Vagina (tissue), 2 donors: ENCODE measurements around the gene PATJ. TPM values are rescaled to one million over a fixed set of nuclear protein-coding genes. Genes with fewer than 3 reads are reported as not detected.
"Not testable (repeated sequence)": the region's sequence is repeated elsewhere in the genome, so short reads cannot be mapped to it uniquely, and the experiment has no call there.

Experiments
- DNase-seq, 2 donors: peaks; one replicate each; pipeline ENCODE4 v3.0.0-alpha.2; 2017; ENCODE audit errors: extremely low spot score in 2 of 2
- H3K27ac ChIP-seq: fragments of 200-600 bp; sonication (generic); one replicate; pipeline ENCODE4 v1.5.1; 2019
- H3K27me3 ChIP-seq: fragments of 200-600 bp; sonication (generic); one replicate; pipeline ENCODE4 v1.5.1; 2019
- H3K36me3 ChIP-seq, 2 donors: fragments of 200-600 bp; sonication (generic); one replicate each; pipeline ENCODE4 v1.5.1; 2017 to 2019
- H3K4me1 ChIP-seq: fragments of 200-600 bp; sonication (generic); one replicate; pipeline ENCODE4 v1.5.1; 2019
- H3K4me3 ChIP-seq, 2 donors: fragments of 200-600 bp; sonication (generic); 1 replicate in 1 of 2; 2 replicates in 1 of 2; pipeline ENCODE4 v1.5.1; 2016 to 2019
- H3K9me3 ChIP-seq: fragments of 200-600 bp; sonication (generic); one replicate; pipeline ENCODE4 v1.5.1; 2019
- POLR2A ChIP-seq, 2 donors: fragments of 450-650 bp; IDR thresholded peaks; one replicate each; pipeline ENCODE4 v1.6.1; 2017; ENCODE audit warnings: antibody characterized with exemption in 2 of 2, mild to moderate bottlenecking in 2 of 2, moderate library complexity in 2 of 2
- POLR2AphosphoS5 ChIP-seq, 2 donors: sonication (generic); formaldehyde crosslinking; IDR thresholded peaks; one replicate each; pipeline ENCODE4 v1.9.0; 2017; ENCODE audit warnings: antibody characterized with exemption in 2 of 2, mild to moderate bottlenecking in 2 of 2, low read depth in 1 of 2; ENCODE audit not compliant: insufficient read depth in 1 of 2
- intact Hi-C: fragments of 100-400 bp; cut with DNase I; formaldehyde crosslinking; loops from one replicate; pipeline ENCODE4 v1.15.1; 2023
- total RNA-seq: library from RNA; depleted of rRNA; stranded (reverse); fragments of >200 nt; gene quantifications from one replicate; pipeline ENCODE4 v1.2.3, GENCODE V29; 2016
- TF ChIP-seq, protein P1 (sequence below), 3 experiments: fragments of 450-650 bp in 2 of 3; fragments of 200-600 bp in 1 of 3; sonication (generic) in 1 of 3; IDR thresholded peaks; one replicate each; pipeline ENCODE4 v1.5.1; 2017 to 2019; ENCODE audit warnings: antibody characterized with exemption in 3 of 3, mild to moderate bottlenecking in 2 of 3, moderate library complexity in 2 of 3

PATJ gene
- total RNA-seq, 1 donor from 2014 or later, result 83.2 TPM

DNA sequence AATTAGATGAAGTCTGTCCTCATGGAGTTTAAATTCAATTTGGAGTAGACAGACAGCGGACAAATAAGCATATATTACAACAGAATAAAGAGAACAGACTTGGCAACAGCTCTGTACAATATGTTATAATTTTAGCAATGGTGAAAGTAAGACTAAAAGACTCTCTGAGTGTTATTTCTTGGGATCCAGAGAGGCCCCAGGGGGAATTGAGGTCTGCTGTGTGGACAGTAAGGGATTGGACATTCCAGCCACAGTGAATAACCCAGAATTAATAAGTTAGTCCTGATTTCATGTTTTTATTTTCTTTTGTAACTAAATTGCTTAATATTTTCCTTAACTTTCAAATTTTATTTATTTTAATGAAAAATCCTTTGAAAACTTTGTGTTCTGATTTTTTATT lies 101.7 kb downstream of the PATJ start:
- no peaks in the 10 kb centered on the region for H3K9me3 ChIP-seq
- intact Hi-C loops, result no loop called here
- no peak overlapping the region for H3K27ac ChIP-seq
- no peaks in the 10 kb centered on the region for H3K4me1 ChIP-seq
- no peak for TF ChIP-seq POLR2A (IDR thresholded peaks at IDR 0.05)
- no peak for TF ChIP-seq POLR2AphosphoS5 (IDR thresholded peaks at IDR 0.05; ENCODE audit: insufficient read depth in 1 of 2, low read depth in 1 of 2)
- TF ChIP-seq, protein P1, sequence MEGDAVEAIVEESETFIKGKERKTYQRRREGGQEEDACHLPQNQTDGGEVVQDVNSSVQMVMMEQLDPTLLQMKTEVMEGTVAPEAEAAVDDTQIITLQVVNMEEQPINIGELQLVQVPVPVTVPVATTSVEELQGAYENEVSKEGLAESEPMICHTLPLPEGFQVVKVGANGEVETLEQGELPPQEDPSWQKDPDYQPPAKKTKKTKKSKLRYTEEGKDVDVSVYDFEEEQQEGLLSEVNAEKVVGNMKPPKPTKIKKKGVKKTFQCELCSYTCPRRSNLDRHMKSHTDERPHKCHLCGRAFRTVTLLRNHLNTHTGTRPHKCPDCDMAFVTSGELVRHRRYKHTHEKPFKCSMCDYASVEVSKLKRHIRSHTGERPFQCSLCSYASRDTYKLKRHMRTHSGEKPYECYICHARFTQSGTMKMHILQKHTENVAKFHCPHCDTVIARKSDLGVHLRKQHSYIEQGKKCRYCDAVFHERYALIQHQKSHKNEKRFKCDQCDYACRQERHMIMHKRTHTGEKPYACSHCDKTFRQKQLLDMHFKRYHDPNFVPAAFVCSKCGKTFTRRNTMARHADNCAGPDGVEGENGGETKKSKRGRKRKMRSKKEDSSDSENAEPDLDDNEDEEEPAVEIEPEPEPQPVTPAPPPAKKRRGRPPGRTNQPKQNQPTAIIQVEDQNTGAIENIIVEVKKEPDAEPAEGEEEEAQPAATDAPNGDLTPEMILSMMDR (IDR thresholded peaks at IDR 0.05), result no peak
- no peaks in the 10 kb centered on the region for H3K27me3 ChIP-seq
- no peak overlapping the region for H3K4me3 ChIP-seq
- DNase-seq, result no peak
- no peaks in the 10 kb centered on the region for H3K36me3 ChIP-seq

DNA sequence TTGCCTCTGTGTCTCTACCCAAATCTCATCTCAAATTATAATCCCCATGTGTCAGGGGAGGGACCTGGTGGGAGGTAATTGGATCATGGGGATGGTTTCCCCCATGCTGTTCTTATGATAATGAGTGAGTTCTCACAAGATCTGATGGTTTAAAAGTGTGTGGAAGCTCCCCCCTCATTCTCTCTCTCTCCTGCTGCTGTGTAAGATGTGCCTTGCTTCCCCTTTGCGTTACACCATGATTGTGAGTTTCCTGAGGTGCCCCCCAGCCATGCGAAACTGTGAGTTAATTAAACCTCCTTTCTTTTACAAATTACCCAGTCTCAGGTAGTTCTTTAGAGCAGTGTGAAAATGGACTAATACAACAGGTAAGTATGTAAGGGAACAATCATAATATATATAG lies 102.4 kb downstream of the PATJ start:
- H3K27ac ChIP-seq, intact Hi-C loops, H3K4me1 ChIP-seq, H3K9me3 ChIP-seq, H3K27me3 ChIP-seq, H3K36me3 ChIP-seq, DNase-seq, H3K4me3 ChIP-seq: not testable (repeated sequence)

DNA sequence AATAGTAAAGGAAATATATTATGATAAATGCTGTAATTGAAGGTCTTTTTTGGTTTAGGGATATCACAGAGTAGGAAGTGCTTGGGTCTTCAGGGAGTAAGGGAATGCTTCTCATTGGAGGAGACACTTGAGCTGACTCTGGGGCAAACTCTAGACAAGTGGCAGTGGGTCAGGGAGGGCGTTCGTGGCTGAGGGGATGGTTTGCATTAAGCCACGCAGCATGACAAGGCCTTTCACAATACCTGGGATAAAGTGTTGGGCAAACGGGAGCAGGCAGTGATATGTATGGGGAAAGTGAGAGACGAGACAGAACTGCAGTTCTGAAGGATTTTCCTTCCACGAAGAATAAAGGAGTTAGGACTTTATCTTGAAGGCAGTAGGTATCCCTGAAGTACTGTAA lies 109.0 kb downstream of the PATJ start:
- no peak for DNase-seq
- Histone ChIP-seq H3K9me3 (no peaks in the 10 kb centered on the region), H3K4me3 (no peak overlapping the region), H3K27me3 (no peaks in the 10 kb centered on the region), H3K27ac (no peak overlapping the region), H3K4me1 (no peaks in the 10 kb centered on the region), H3K36me3 (no peaks in the 10 kb centered on the region)
- TF ChIP-seq POLR2A (IDR thresholded peaks at IDR 0.05), result no peak
- TF ChIP-seq POLR2AphosphoS5 (IDR thresholded peaks at IDR 0.05; ENCODE audit: insufficient read depth in 1 of 2, low read depth in 1 of 2), result no peak
- intact Hi-C loops, result no loop called here

DNA sequence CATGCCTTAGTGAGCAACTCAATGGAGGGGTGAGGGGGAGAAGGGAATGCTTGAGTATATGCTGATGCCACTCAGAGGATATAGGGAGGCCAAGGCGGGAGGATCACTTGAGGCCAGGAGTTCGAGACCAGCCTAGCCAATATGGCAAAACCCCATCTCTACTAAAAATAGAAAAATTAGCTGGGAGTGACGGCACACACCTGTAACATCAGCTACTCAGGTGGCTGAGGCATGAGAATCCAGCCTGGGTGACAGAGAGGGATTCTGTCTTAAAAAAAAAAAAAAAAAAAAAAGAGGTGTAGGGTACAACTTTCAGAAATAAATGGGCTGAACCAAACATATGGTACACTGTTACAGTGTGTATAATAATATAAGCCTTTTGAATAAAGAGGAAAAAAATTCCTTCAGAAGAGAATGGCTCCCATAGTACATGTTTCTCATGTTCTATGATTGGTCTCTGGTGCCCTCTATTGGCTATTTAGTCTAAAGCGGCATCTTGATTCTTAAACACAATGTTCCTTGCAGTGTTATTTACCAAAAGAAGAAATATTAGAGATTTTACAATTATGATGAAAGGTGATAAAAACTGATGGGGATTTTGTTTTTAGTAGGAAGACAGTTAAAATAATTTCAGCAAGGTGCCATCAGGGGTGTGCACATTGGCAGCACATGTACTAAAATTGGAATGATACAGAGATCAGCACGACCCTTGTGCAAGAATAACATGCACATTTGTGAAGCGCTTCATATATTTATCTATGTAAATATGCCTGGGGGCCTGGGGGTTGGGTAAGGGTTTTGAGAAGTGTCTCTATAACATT lies 109.8 kb downstream of the PATJ start:
- intact Hi-C loops, result no loop called here
- H3K4me3 ChIP-seq, result no peak overlapping the region
- H3K27me3 ChIP-seq, result no peaks in the 10 kb centered on the region
- no peaks in the 10 kb centered on the region for H3K4me1 ChIP-seq
- DNase-seq, result no peak
- H3K36me3 ChIP-seq, result peaks cover 0 to 2% of the 10 kb centered on the region in 2 donors
- no peaks in the 10 kb centered on the region for H3K9me3 ChIP-seq
- TF ChIP-seq POLR2A (IDR thresholded peaks at IDR 0.05), result no peak
- TF ChIP-seq, protein P1 (IDR thresholded peaks at IDR 0.05), result peak; percentile 34 to 53 (median 49)
- H3K27ac ChIP-seq, result no peak overlapping the region

DNA sequence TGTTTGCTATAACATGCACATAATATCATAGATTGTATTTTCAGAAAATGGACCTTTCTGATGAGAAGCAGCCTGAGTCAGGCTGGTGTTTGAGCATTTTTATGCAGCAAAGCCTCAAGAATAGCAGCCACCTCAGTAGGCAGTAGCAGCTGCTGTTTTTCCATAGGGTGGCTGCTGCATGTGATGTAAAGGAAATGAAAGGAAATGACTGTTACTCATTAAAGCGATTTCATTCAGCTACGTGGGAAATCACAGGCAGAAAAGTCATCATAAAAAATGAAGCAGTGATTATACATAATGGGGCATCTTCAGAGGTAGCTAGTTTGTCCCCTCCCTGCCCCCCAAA lies 110.4 kb downstream of the PATJ start:
- intact Hi-C loops, result no loop called here
- peaks cover 0 to 5% of the 10 kb centered on the region in 2 donors for H3K36me3 ChIP-seq
- no peaks in the 10 kb centered on the region for H3K27me3 ChIP-seq
- DNase-seq, result no peak
- TF ChIP-seq POLR2A (IDR thresholded peaks at IDR 0.05), result no peak
- no peak for TF ChIP-seq POLR2AphosphoS5 (IDR thresholded peaks at IDR 0.05; ENCODE audit: insufficient read depth in 1 of 2, low read depth in 1 of 2)
- TF ChIP-seq, protein P1 (IDR thresholded peaks at IDR 0.05), result no peak
- H3K9me3 ChIP-seq, result no peaks in the 10 kb centered on the region
- no peaks in the 10 kb centered on the region for H3K4me1 ChIP-seq
- no peak overlapping the region for H3K27ac ChIP-seq
- no peak overlapping the region for H3K4me3 ChIP-seq

DNA sequence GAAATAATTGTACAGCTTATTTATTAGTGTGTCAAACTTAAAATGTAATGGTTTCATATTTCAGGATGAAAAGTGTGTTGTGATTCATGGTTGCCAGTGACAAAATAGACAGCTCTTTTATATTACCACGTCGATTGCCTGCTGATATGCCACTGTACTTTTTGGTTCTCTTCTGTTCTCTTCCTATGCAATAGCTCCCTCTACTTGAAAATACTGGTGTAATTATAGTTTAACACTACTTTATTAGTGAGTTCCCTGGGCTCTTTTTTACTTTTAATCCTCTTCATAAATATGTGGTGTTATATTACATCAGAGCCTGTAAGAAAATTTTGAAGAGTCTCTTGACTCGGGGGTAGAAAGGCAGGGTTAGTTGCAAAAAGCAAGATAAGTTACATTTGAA lies 111.3 kb downstream of the PATJ start:
- TF ChIP-seq POLR2AphosphoS5 (IDR thresholded peaks at IDR 0.05; ENCODE audit: insufficient read depth in 1 of 2, low read depth in 1 of 2), result no peak
- TF ChIP-seq, protein P1 (IDR thresholded peaks at IDR 0.05), result no peak
- TF ChIP-seq POLR2A (IDR thresholded peaks at IDR 0.05), result no peak
- no peaks in the 10 kb centered on the region for H3K4me1 ChIP-seq
- DNase-seq, result no peak
- no peak overlapping the region for H3K27ac ChIP-seq
- no peak overlapping the region for H3K4me3 ChIP-seq
- no peaks in the 10 kb centered on the region for H3K27me3 ChIP-seq
- no peaks in the 10 kb centered on the region for H3K9me3 ChIP-seq
- intact Hi-C loops, result no loop called here
- peaks cover 0 to 5% of the 10 kb centered on the region in 2 donors for H3K36me3 ChIP-seq
